C4-2B (cell line): ENCODE measurements around the gene AKR7A2.

Source experiments
- ZFX ChIP-seq: fragments of 450-650 bp; IDR thresholded peaks from 2 replicates; pipeline ENCODE4 v1.6.1; 2017
- TF ChIP-seq, protein P1 (sequence below): fragments of 450-650 bp; conservative IDR thresholded peaks from 2 replicates; pipeline ENCODE4 v1.5.1; 2017; ENCODE audit warnings: mild to moderate bottlenecking

DNA sequence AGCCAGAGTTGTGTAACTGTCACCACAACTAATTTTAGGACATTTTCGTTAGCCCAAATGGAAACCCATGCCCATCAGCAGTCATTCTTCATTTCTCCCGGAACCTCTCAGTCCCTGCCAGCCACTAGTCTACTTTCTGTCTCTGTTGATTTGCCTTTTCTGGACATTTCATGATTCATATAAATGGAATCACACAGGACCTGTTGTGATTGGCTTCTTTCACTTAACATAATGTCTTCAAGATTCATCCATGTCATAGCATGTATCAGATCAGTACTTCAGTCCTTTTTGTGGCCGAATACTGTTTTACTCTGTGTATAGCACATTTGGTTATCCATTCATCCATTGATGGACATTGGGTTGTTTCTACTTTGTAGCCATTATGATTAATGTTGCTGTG is 7.3 kb upstream of the AKR7A2 start:
- TF ChIP-seq, protein P1, sequence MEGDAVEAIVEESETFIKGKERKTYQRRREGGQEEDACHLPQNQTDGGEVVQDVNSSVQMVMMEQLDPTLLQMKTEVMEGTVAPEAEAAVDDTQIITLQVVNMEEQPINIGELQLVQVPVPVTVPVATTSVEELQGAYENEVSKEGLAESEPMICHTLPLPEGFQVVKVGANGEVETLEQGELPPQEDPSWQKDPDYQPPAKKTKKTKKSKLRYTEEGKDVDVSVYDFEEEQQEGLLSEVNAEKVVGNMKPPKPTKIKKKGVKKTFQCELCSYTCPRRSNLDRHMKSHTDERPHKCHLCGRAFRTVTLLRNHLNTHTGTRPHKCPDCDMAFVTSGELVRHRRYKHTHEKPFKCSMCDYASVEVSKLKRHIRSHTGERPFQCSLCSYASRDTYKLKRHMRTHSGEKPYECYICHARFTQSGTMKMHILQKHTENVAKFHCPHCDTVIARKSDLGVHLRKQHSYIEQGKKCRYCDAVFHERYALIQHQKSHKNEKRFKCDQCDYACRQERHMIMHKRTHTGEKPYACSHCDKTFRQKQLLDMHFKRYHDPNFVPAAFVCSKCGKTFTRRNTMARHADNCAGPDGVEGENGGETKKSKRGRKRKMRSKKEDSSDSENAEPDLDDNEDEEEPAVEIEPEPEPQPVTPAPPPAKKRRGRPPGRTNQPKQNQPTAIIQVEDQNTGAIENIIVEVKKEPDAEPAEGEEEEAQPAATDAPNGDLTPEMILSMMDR = no peak
- TF ChIP-seq ZFX = no peak
